Fibroblast of villous mesenchyme (primary cell): Measurements from ENCODE around the gene HEXD. TPM values are rescaled to one million over a fixed set of nuclear protein-coding genes. Genes with fewer than 3 reads are reported as not detected.

Experiments
- DNase-seq: peaks from one replicate; pipeline ENCODE4 v3.0.0-alpha.2; 2010; ENCODE audit warnings: low read depth
- H3K4me3 ChIP-seq: 2 replicates; pipeline ENCODE4 v1.5.1; 2011; ENCODE audit warnings: low read depth, mild to moderate bottlenecking, low read length
- total RNA-seq: library from RNA; depleted of rRNA; stranded (reverse); fragments of >200 nt; gene quantifications from 2 replicates; pipeline ENCODE4 v1.2.3, GENCODE V29; 2012
- TF ChIP-seq, protein P1 (sequence below): IDR thresholded peaks from 2 replicates; pipeline ENCODE4 v1.5.1; 2012; ENCODE audit warnings: low read depth, mild to moderate bottlenecking, low read length; ENCODE audit not compliant: insufficient read depth

Gene HEXD
- total RNA-seq, 1 donor, result 12.5 TPM

DNA sequence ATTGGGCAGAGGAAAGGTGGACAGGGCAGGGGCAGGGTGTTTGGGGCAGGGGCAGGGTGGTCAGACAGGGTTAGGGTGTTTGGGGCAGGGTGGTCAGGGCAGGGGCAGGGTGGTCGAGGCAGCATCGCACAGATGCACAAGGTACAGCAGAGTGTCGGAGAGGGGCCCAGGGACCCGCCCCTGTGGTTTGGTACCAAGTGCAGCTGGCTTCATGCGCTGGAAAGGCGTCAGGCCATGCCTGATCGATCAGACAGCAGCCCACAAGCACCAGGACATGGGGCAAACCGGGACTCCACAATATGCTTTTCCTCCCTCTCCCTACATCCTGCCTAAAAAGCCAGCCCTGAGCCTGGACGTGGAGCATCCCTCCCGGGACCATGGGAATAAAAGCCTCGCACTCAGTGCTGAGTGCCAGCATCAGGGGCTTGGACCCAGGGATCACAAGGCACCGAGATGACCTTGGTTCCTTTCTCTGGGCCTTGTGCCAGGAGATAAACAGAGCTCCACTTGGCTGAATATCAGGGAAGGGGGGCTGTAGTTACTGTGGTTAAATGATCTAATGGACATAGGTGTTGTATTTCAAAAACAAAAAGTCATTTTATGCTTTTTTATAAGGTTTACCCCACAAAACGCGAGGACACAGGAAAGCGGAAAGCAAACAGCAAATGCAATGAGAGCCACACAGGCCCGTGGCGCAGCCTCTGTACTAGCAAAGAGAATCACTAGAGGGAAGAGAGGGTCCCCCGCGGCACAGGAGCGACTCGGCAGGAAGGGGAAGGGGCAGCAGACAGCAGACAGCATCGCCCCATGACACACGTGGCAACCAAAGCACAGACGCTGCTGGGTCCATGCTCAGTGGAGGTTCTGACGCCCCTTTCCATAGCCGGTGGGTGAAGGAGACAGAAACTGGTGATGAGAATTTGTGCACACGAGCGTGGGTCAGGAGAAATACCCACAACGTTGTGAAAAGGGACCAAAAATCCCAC, 5.3 kb upstream of the HEXD start:
- H3K4me3 ChIP-seq, result no peak overlapping the region
- TF ChIP-seq, protein P1, sequence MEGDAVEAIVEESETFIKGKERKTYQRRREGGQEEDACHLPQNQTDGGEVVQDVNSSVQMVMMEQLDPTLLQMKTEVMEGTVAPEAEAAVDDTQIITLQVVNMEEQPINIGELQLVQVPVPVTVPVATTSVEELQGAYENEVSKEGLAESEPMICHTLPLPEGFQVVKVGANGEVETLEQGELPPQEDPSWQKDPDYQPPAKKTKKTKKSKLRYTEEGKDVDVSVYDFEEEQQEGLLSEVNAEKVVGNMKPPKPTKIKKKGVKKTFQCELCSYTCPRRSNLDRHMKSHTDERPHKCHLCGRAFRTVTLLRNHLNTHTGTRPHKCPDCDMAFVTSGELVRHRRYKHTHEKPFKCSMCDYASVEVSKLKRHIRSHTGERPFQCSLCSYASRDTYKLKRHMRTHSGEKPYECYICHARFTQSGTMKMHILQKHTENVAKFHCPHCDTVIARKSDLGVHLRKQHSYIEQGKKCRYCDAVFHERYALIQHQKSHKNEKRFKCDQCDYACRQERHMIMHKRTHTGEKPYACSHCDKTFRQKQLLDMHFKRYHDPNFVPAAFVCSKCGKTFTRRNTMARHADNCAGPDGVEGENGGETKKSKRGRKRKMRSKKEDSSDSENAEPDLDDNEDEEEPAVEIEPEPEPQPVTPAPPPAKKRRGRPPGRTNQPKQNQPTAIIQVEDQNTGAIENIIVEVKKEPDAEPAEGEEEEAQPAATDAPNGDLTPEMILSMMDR, result no peak
- DNase-seq, result no peak

DNA sequence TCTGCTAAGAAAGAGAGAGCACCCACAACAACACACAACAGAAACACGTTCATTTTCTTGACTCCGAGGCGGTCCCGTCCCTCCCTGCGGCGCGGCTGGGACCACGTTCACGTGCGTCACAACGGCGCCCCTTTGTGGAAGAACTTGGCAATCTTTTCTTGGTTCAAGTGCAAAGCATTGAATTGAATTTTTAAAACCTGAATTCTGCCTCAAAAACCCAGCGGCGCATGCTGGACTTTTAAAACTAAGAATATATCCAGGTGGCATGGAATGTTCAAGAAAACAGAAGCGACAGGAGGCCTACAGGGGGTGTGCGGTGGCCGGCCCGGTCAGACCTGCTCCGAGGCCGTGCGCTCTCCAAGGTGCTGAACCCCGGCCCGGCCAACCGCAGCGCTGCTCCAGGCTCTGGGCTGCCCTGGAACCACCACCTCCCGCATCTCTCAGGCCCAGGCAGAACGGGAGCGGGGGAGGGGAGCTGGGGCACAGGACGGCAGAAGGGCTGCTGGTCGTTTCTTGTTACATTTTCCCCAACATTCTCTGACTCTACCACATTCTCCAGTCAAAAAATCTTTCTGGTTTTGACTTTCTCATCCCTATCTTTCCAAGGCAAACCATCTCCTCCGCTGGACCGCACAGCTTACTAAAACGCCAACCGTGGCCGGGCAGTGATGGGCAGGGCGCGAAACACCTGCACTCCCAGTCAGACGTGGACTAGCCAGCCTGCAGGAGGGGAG, 3.4 kb upstream of the HEXD start:
- H3K4me3 ChIP-seq, result no peak overlapping the region
- TF ChIP-seq, protein P1, result peak; percentile 80
- DNase-seq, result peak; percentile 72

DNA sequence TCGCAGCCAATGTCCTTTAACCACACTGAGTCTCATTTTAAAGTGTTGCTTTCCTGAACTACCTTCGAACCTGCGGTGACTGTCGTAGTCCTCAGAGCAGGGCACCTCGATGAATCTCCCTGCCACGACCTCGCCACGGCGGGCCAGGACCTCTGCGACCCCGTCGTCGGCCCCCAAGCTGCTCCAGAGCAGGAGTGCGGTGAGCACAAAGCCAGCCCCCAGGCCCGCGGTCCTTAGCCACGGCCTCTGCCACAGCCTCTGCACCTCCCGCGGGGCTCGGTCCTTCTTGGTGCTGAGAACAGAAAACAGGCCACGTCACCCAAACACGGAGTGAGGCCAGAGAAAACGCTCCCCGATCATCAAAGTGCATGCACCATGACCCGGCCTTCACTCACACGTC, 2.8 kb upstream of the HEXD start:
- DNase-seq, result no peak
- H3K4me3 ChIP-seq, result no peak overlapping the region
- TF ChIP-seq, protein P1, result no peak

DNA sequence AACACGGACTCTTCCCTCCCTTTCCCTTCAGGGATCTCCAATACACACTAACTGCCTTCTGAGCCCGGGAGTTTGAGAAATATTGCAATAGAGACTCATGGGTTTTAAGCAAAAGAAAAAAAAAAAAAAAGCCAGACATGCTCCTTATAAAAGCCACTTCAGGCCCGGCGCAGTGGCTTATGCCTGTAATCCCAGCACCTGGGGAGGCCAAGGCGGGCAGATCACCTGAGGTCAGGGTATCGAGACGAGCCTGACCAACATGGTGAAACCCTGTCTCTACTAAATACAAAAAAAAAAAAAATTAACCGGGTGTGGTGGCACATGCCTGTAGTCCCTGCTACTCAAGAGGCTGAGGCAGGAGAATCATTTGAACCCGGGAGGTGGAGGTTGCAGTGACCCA, 2.4 kb upstream of the HEXD start:
- TF ChIP-seq, protein P1, result no peak
- DNase-seq, result no peak
- no peak overlapping the region for H3K4me3 ChIP-seq

DNA sequence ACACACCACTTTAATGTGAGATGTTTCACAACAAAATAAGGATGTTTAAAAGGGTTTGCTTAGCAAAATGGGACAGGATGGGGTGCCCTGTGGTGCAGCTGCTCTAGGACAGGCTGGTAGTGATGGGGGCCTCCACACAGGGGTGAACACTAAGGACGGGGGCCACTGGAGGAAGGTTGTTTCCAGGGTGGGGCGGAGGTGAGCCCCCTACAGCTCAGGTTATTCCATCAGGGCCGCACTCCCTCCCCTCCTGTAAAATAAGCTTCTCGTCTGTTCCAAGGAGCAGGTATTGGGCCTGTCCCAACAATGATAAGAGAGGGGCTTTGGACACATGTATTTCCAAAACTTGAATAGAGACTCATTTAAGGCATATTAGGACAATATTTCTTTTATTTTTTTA, 1.9 kb upstream of the HEXD start:
- TF ChIP-seq, protein P1, result no peak
- H3K4me3 ChIP-seq, result no peak overlapping the region
- no peak for DNase-seq

DNA sequence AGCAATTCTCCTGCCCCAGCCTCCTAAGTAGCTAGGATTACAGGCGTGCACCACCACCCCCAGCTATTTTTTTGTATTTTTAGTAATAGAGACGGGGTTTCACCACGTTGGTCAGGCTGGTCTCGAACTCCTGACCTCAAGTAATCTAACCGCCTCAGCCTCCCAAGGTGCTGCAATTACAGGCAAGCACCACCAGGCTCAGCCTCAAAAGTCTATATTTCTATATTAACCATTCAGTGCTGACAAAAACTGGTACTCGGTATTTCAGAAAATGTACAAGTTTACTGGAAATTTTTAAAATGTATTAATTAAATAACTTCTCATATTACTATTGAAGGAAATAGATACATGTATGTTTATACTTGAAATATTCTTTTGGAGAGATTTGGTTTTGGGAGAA, 1.4 kb upstream of the HEXD start:
- DNase-seq, result no peak
- H3K4me3 ChIP-seq, result no peak overlapping the region
- TF ChIP-seq, protein P1, result no peak
